ENCODE results near the gene DNAJC4.

The DNAJC4 gene

DNA sequence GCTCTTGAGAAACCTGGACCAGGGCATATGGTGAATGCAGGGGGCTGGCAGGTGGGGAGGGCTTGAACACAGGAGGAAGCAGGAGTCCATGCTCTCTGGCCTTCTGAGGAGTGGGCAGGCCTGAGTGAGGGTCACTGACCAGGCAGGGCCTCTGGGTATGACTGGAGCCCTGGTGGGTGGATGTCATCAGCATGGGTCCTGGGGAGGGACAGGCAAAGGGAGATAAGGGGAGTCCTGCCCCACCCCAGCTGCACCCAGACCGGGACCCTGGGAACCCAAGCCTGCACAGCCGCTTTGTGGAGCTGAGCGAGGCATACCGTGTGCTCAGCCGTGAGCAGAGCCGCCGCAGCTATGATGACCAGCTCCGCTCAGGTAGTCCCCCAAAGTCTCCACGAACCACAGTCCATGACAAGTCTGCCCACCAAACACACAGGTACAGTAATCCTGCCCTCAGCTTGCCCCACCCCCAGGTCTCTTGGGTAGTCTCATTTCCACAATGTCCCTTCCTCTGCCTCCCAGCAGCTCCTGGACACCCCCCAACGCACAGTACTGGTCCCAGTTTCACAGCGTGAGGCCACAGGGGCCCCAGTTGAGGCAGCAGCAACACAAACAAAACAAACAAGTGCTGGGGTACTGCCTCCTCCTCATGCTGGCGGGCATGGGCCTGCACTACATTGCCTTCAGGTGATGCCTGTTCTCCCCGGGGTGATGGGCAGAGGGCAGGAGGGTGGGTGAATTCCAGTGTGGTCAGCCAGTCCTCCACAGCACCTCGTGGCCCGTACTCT lies 2.0 kb downstream of the DNAJC4 start:
- Histone ChIP-seq H3K27ac (ENCODE audit: low read depth, low read length) (no peak overlapping the region), H3K9ac (ENCODE audit: low read depth, low read length) (no peak overlapping the region), H3K4me1 (ENCODE audit: insufficient read depth, low read length) (no peaks in the 10 kb centered on the region; the same call in 1 of the 2 replicates), H3K36me3 (ENCODE audit: insufficient read depth, low read length) (no peaks in the 10 kb centered on the region; the same call in 1 of the 2 replicates), H3K27me3 (ENCODE audit: insufficient read depth, low read length) (peaks cover 15% of the 10 kb centered on the region; the same call in 1 of the 2 replicates), H3K4me3 (ENCODE audit: low read length) (no peak overlapping the region), H3K9me3 (ENCODE audit: insufficient read depth, low read depth, low read length) (no peaks in the 10 kb centered on the region)
- 93% methylated on average over 15 of the region's 15 CpGs for WGBS

DNA sequence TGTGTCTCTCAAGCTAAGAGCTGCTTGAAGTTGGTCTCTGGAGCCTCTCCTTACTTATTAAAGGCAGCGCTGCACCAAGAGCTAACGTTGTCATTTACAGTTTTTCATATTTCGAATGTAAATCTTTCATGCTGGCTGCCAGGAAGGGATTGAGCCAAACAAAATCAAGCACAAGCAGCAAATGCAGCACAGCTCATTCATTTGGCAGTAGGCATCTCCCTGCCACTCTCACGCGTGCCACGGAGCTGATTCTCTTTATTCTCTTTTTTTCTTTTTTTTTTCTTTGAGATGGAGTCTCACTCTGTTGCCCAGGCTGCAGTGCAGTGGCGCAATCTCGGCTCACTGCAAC lies 2.6 kb downstream of the DNAJC4 start:
- Histone ChIP-seq H3K4me3 (ENCODE audit: low read length) (no peak overlapping the region), H3K4me1 (ENCODE audit: insufficient read depth, low read length) (no peaks in the 10 kb centered on the region; the same call in 1 of the 2 replicates), H3K9me3 (ENCODE audit: insufficient read depth, low read depth, low read length) (no peaks in the 10 kb centered on the region), H3K9ac (ENCODE audit: low read depth, low read length) (no peak overlapping the region), H3K36me3 (ENCODE audit: insufficient read depth, low read length) (no peaks in the 10 kb centered on the region; the same call in 1 of the 2 replicates), H3K27me3 (ENCODE audit: insufficient read depth, low read length) (peaks cover 15% of the 10 kb centered on the region; the same call in 1 of the 2 replicates), H3K27ac (ENCODE audit: low read depth, low read length) (no peak overlapping the region)
- WGBS: 92% methylated on average over 8 of the region's 8 CpGs

DNA sequence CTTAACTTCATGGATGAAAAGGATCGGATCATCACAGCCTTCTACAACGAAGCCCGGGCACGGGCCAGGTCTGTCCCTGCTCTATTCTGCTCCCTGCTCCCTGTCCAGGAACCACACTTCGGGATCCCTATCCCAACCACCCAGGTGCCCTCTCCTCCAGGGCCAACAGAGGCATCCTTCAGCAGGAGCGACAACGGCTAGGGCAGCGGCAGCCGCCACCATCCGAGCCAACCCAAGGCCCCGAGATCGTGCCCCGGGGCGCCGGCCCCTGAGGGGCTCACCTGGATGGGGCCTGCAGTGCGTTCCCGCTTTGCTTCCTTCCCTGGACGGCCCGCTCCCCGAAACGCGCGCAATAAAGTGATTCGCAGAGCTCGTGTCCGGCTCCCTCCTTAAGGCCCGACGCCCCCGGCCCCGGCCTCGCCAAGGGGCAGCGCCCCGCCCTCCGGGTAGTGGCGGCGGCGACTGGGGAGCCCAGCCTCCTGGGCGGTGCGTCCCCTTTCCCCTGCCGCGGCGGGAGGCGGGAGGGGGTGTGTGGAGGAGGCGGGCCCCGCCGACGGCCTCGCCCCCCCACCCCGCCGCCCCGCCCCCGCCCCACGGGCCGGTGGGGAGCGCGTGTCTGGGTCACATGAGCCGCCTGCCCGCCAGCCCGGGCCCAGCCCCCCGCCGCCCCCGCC lies 3.7 kb downstream of the DNAJC4 start, which contains the start of gene VEGFB:
TSS of gene VEGFB (plus strand) at position 672 of the 674 bp plus-strand sequence. CDS start 250 bp downstream, outside the sequence.
- Histone ChIP-seq H3K9ac (ENCODE audit: low read depth, low read length) (peak within 1 kb of the TSS; percentile 44; the same call in 1 of the 2 replicates), H3K27me3 (ENCODE audit: insufficient read depth, low read length) (peaks cover 15% of the 10 kb centered on the region; the same call in 1 of the 2 replicates), H3K36me3 (ENCODE audit: insufficient read depth, low read length) (peaks cover 8% of the 10 kb centered on the region), H3K9me3 (ENCODE audit: insufficient read depth, low read depth, low read length) (no peaks in the 10 kb centered on the region), H3K27ac (ENCODE audit: low read depth, low read length) (no peak within 1 kb of the TSS), H3K4me3 (ENCODE audit: low read length) (peak within 1 kb of the TSS; percentile 69), H3K4me1 (ENCODE audit: insufficient read depth, low read length) (no peaks in the 10 kb centered on the region; the same call in 1 of the 2 replicates)
- WGBS: 3% methylated on average over 54 of the region's 62 CpGs

DNA sequence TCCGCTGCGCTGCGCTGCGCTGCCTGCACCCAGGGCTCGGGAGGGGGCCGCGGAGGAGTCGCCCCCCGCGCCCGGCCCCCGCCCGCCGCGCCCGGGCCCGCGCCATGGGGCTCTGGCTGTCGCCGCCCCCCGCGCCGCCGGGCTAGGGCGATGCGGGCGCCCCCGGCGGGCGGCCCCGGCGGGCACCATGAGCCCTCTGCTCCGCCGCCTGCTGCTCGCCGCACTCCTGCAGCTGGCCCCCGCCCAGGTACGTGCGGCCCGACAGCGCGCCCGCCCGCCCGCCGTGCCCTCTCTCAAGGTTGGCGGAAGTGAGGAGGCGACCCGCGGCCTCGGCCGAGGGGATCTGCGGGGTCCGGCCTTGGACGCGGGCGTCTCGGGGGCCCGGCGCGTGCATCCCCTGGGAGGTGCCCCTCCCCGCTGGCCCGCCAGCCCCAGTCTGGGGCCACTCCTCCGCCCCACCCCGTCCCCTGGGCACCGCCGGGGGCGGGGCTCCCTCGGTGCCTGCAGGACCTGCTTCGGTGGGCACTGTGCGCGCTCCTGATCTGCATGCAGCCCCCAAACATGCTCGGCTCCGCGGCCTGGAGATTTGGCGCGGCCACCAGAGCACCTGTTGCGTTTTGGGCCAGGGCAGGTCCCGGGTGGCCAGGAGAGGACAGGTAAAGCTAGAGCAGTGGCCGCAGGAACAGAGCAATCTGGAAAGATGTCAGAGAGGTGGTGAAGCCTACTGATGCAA lies 4.5 kb downstream of the DNAJC4 start:
- Histone ChIP-seq H3K27ac (ENCODE audit: low read depth, low read length) (no peak overlapping the region), H3K4me1 (ENCODE audit: insufficient read depth, low read length) (0 out of 2 replicates have a peak, but pooled peaks cover under 1% of the 10 kb centered on the region), H3K9ac (ENCODE audit: low read depth, low read length) (peak overlapping the region; percentile 44; the same call in 1 of the 2 replicates), H3K36me3 (ENCODE audit: insufficient read depth, low read length) (peaks cover 9% of the 10 kb centered on the region), H3K9me3 (ENCODE audit: insufficient read depth, low read depth, low read length) (no peaks in the 10 kb centered on the region), H3K4me3 (ENCODE audit: low read length) (peak overlapping the region; percentile 69), H3K27me3 (ENCODE audit: insufficient read depth, low read length) (peaks cover 15% of the 10 kb centered on the region; the same call in 1 of the 2 replicates)
- WGBS: 2% methylated on average over 80 of the region's 80 CpGs

DNA sequence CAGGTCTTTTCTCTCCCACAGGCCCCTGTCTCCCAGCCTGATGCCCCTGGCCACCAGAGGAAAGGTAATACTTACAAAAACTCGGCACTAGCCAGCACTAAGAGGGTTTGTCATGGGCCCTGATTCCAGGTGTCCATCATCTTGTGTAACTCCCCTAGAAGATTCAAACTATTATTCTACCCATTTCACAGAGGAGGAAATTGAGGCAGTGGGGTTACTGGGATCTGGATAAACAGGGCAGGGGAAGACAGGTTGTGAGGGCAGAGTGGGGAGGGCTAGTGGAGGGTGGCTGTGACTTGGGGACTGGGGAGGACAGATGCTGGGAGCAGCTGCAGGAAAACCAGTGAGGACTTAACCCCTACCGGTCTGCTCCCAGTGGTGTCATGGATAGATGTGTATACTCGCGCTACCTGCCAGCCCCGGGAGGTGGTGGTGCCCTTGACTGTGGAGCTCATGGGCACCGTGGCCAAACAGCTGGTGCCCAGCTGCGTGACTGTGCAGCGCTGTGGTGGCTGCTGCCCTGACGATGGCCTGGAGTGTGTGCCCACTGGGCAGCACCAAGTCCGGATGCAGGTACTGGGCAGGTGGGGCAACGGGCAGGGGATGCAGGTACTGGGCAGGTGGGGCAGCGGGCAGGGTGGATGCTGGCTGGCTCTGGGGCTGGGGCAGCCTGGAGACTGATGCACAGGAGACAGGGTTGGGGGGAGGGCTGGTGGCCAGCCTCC lies 5.3 kb downstream of the DNAJC4 start:
- Histone ChIP-seq H3K9me3 (ENCODE audit: insufficient read depth, low read depth, low read length) (no peaks in the 10 kb centered on the region), H3K4me3 (ENCODE audit: low read length) (peak overlapping the region; percentile 69), H3K4me1 (ENCODE audit: insufficient read depth, low read length) (peaks cover 7% of the 10 kb centered on the region; the same call in 1 of the 2 replicates), H3K27ac (ENCODE audit: low read depth, low read length) (no peak overlapping the region), H3K9ac (ENCODE audit: low read depth, low read length) (peak overlapping the region; percentile 44; the same call in 1 of the 2 replicates), H3K27me3 (ENCODE audit: insufficient read depth, low read length) (peaks cover 15% of the 10 kb centered on the region; the same call in 1 of the 2 replicates), H3K36me3 (ENCODE audit: insufficient read depth, low read length) (peaks cover 9% of the 10 kb centered on the region)
- 96% methylated on average over 12 of the region's 12 CpGs for WGBS

DNA sequence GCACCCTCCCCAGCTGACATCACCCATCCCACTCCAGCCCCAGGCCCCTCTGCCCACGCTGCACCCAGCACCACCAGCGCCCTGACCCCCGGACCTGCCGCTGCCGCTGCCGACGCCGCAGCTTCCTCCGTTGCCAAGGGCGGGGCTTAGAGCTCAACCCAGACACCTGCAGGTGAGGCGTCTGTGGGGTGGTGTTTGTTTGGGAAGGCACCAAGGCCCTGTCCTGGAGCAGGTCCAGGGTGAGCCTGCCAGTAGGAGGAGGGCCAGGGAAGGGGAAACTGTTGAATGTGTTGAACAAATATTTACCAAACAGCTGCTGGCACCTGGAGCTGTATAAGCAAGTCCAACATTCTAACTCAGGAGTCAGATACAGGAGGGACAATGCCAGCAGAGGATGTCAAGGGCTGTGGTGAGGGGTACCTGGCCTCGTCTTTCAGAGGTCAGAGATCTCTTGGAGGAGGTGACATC lies 7.2 kb downstream of the DNAJC4 start:
- H3K4me3 ChIP-seq (ENCODE audit: low read length): no peak overlapping the region
- H3K36me3 ChIP-seq (ENCODE audit: insufficient read depth, low read length): peaks cover 9% of the 10 kb centered on the region
- H3K9ac ChIP-seq (ENCODE audit: low read depth, low read length): no peak overlapping the region
- peaks cover 11% of the 10 kb centered on the region; the same call in 1 of the 2 replicates for H3K27me3 ChIP-seq (ENCODE audit: insufficient read depth, low read length)
- H3K4me1 ChIP-seq (ENCODE audit: insufficient read depth, low read length): peaks cover 8% of the 10 kb centered on the region; the same call in 1 of the 2 replicates
- H3K27ac ChIP-seq (ENCODE audit: low read depth, low read length): no peak overlapping the region
- H3K9me3 ChIP-seq (ENCODE audit: insufficient read depth, low read depth, low read length): no peaks in the 10 kb centered on the region
- 88% methylated on average over 12 of the region's 12 CpGs for WGBS

DNA sequence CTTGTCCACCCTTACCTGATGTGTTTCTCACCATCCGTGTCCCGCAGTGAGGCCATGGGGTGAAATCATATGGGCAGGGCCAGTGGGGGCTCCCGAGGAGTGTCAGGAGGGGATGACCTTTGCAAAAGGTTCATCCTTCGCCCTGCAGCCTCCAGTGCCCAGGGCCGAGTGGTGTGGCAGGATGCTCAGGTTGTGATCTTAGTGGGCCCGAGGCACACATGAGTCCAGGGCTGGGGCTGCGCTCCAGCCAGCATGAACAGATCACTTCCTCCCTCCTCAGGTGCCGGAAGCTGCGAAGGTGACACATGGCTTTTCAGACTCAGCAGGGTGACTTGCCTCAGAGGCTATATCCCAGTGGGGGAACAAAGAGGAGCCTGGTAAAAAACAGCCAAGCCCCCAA lies 7.7 kb downstream of the DNAJC4 start:
- H3K27ac ChIP-seq (ENCODE audit: low read depth, low read length): no peak overlapping the region
- H3K4me1 ChIP-seq (ENCODE audit: insufficient read depth, low read length): peaks cover 10% of the 10 kb centered on the region; the same call in 1 of the 2 replicates
- H3K9me3 ChIP-seq (ENCODE audit: insufficient read depth, low read depth, low read length): no peaks in the 10 kb centered on the region
- H3K36me3 ChIP-seq (ENCODE audit: insufficient read depth, low read length): peaks cover 10% of the 10 kb centered on the region
- peaks cover 5% of the 10 kb centered on the region; the same call in 1 of the 2 replicates for H3K27me3 ChIP-seq (ENCODE audit: insufficient read depth, low read length)
- WGBS: 89% methylated on average over 9 of the region's 9 CpGs
- H3K9ac ChIP-seq (ENCODE audit: low read depth, low read length): no peak overlapping the region
- no peak overlapping the region for H3K4me3 ChIP-seq (ENCODE audit: low read length)

DNA sequence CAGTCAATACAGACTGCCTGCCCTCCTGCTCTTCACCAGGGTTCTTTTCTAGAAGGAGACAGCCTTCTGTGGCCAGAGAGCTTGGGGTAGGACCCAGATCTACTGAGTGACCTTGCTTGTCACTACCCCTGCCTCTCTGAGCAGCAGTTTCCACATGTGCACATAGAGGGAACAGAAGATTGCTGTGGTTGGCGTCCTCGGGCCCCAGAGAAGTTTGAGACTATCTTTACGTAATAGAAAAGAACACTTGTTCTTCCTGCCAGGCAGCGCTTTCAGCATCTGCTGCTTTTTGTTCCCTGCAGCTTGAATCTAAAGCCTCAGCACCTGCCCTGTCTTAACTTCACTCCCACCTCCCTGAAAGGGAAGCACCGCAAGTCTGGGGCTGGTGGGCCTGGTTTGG lies 8.7 kb downstream of the DNAJC4 start:
- 95% methylated on average over 5 of the region's 5 CpGs for WGBS
- H3K27ac ChIP-seq (ENCODE audit: low read depth, low read length): no peak overlapping the region
- H3K27me3 ChIP-seq (ENCODE audit: insufficient read depth, low read length): no peaks in the 10 kb centered on the region; the same call in 1 of the 2 replicates
- no peak overlapping the region for H3K9ac ChIP-seq (ENCODE audit: low read depth, low read length)
- no peak overlapping the region for H3K4me3 ChIP-seq (ENCODE audit: low read length)
- H3K4me1 ChIP-seq (ENCODE audit: insufficient read depth, low read length): peaks cover 15% of the 10 kb centered on the region; the same call in 1 of the 2 replicates
- H3K36me3 ChIP-seq (ENCODE audit: insufficient read depth, low read length): peaks cover 20% of the 10 kb centered on the region
- no peaks in the 10 kb centered on the region for H3K9me3 ChIP-seq (ENCODE audit: insufficient read depth, low read depth, low read length)

DNA sequence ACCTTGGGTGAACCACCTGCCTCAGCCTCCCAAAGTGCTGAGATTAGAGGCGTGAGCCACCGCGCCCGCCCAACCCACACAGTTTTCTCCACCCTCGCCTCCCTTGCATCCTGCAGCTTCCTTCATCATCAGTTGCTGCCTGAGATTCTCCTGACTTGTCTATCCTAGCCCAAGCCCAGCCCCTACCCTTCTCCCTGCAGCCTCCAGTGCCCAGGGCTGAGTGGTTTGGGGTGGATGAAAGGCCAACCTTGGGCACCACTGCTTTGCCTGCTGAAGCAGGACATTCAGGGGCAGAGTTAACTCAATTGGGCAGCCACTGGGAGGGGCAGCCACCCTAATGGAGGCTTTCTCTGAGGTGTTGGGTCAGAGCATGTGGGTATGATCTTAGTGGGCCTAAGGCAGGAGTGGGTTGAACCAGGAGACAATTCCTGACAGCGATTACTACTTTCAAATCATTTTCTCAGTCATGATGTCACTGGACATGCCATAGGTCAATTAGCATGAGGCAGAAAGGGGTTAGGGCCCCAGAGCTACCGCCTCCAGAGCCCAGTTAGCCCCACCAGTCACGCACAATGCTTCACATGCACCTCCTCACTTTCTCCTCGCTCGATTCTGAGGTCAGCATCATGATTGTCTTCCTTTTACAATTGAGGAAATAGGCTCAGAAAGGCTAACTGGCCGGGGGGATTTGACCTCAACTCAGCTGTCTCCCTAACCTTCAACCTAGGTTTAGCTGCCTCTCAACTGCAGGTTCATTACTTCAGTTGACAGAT lies 9.5 kb downstream of the DNAJC4 start:
- peaks cover 24% of the 10 kb centered on the region for H3K36me3 ChIP-seq (ENCODE audit: insufficient read depth, low read length)
- H3K27me3 ChIP-seq (ENCODE audit: insufficient read depth, low read length): no peaks in the 10 kb centered on the region; the same call in 1 of the 2 replicates
- peaks cover 15% of the 10 kb centered on the region; the same call in 1 of the 2 replicates for H3K4me1 ChIP-seq (ENCODE audit: insufficient read depth, low read length)
- WGBS: 87% methylated on average over 11 of the region's 11 CpGs
- peak overlapping the region; percentile 89 for H3K9ac ChIP-seq (ENCODE audit: low read depth, low read length)
- peak overlapping the region; percentile 99 for H3K27ac ChIP-seq (ENCODE audit: low read depth, low read length)
- peak overlapping the region; percentile 76 for H3K4me3 ChIP-seq (ENCODE audit: low read length)
- H3K9me3 ChIP-seq (ENCODE audit: insufficient read depth, low read depth, low read length): no peaks in the 10 kb centered on the region

Data from HUES64 (cell line).